Fibroblast of the aortic adventitia (primary cell): ENCODE results near the gene NINL. TPM values are rescaled to one million over a fixed set of nuclear protein-coding genes. Genes with fewer than 3 reads are reported as not detected.

ENCODE experiments used
- DNase-seq: peaks from one replicate; pipeline ENCODE4 v3.0.0-alpha.2; 2010; ENCODE audit warnings: low read depth
- H3K4me3 ChIP-seq: 2 replicates; pipeline ENCODE4 v1.5.1; 2011; ENCODE audit warnings: low read depth, mild to moderate bottlenecking, control low read depth, low read length, moderate library complexity
- CTCF ChIP-seq: IDR thresholded peaks from 2 replicates; pipeline ENCODE4 v1.5.1; 2011; ENCODE audit warnings: mild to moderate bottlenecking, low read length, control low read depth, inconsistent platforms; ENCODE audit not compliant: insufficient read depth
- total RNA-seq: library from RNA; depleted of rRNA; stranded (reverse); fragments of >200 nt; gene quantifications from 2 replicates; pipeline ENCODE4 v1.2.3, GENCODE V29; 2012; ENCODE audit warnings: low replicate concordance

The NINL gene
- total RNA-seq, 1 donor, result 6.5 TPM

DNA sequence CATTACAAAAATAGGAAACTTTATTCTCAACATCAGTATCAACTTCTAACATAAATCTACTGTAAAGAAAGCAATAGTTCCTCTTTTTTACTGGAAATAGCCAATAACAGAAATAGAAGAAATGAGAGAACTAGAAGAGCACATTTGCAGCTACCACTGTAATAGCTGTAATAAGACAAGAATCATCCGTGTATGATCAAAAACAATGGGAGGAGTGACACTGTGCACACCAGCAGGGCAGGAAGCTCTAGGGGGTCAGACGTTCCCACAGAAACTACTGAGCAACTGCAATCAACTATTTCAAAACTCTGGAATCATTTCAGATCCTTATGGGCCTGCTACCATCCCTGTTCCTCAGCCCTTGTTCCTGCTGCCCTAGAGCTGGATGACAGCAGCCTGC is 43.7 kb downstream of the NINL start:
- DNase-seq, result peak; percentile 59
- no peak overlapping the region for H3K4me3 ChIP-seq
- no peak for TF ChIP-seq CTCF

GRCh38 chr20:25539742-25540672 is 45.3 kb downstream of the NINL start:
- DNase-seq, result peak; percentile 73
- H3K4me3 ChIP-seq, result peak overlapping the region; percentile 62
- peak; percentile 59 for TF ChIP-seq CTCF

DNA sequence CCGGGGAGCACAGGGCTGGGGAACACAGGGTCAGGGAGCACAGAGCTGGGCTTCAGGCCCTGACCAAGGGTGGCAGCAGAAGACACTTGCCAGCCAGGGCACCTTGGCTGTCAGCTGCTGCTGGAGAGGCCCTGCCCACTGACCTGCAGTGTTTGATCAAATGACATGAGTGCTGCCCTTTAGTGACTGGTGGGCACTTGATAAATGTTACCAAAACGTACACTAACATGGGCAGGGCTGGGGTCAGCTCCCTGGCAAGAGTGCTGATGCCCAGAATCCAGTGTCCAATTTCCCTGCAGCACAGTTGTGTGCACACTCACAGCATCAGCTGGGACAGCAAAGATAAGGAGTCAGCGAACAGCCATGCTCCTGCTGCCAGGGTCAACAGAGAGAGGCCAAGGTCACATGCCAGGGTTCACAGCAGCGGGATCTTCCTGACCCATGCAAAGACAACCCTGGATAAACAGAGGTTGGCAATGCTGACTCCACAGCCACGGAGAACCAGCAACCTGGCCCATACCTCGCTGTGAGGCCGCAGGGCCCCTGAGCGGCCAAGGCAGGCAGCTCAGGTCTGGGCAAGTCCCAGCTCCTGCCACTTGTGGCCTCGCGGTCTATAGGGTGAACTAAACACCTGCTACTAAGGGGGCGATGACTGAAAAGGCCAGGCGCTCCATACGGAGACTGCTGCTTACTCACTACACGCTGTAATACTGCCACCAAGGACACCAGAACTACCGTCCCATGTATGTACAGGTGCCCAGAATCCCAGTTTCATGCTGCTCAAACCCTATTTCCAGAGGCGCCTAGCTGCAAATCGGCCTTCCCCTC is 46.3 kb downstream of the NINL start:
- no peak for DNase-seq
- peak overlapping the region; percentile 62 for H3K4me3 ChIP-seq
- no peak for TF ChIP-seq CTCF

- no peak overlapping the region for H3K4me3 ChIP-seq
- TF ChIP-seq CTCF, result no peak
- no peak for DNase-seq
These were observed 47.4 kb downstream of the NINL start for GRCh38 chr20:25537890-25538289.

GRCh38 chr20:25535762-25536161 is 49.6 kb downstream of the NINL start:
- H3K4me3 ChIP-seq, result no peak overlapping the region
- no peak for DNase-seq
- TF ChIP-seq CTCF, result no peak

DNA sequence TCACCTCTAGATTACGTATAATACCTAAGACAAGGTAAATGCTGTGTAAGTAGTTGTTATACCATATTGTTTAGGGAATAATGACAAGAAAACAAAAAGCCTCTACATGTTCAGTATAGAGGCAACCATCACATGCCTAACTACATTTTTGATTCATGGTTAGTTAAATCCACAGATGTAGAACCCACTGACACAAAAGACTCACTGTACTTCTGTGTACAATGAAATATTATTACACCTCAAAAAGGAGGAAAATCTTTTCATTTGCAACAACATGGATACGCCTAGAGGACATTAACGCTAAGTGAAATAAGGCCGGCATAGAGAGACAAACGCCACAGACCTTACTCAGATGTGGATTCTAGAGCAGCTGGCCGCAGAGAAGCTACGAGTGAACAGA is 50.5 kb downstream of the NINL start:
- DNase-seq, result no peak
- no peak overlapping the region for H3K4me3 ChIP-seq
- TF ChIP-seq CTCF, result no peak
